Fibroblast of pulmonary artery (primary cell): ENCODE results near the gene ING4.

Source experiments
- DNase-seq: peaks from one replicate; pipeline ENCODE4 v3.0.0-alpha.2; 2010; ENCODE audit warnings: low read depth
- H3K4me3 ChIP-seq: replicated peaks from 2 replicates; pipeline ENCODE4 v1.5.1; 2011; ENCODE audit warnings: low read depth, mild to moderate bottlenecking, control low read depth, low read length, moderate library complexity
- CTCF ChIP-seq: IDR thresholded peaks from 2 replicates; pipeline ENCODE4 v1.5.1; 2011; ENCODE audit warnings: mild to moderate bottlenecking, control low read depth, low read length, inconsistent platforms; ENCODE audit errors: missing control alignments

The ING4 gene

DNA sequence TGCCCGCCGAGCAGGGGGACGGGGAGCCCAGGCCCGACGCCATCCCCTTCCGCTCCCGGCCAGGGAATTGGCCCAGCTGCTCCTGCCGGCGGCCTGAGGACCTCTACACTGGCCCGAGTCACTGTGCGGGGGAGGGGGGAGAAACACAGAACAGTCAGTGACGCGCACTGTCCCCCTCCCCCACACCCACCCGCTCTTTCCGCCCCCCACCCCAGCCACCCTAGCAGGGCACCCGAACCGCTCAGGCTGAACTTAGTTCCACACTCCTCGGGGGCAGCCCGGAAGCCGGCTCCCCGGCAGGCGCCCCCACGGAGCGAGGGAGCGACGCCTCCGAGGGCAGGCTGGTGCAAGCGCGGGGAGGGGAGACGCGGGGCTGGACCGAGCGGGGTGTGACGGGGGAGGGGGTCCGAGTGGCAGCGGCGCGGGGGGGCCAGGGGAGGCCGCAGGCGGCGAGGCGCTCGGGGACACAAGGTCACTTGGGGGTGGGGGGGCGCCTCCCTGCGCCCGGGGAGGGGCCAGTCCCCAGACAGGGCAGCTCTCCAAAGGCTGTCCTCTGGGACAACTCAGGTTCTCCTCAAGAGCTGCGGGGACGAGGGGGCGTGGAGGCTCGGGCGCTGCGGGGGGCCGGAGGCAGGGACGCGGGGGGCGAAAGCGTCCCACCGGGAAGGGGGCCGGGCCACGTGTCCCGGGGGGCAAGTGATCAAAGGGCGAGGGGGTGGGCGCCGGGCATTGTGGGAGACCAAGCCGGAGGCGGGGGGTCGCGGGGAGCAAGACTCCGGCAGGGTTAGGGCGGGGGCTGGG, 56.4 kb downstream of the ING4 start:
- no peak for TF ChIP-seq CTCF
- H3K4me3 ChIP-seq = peak overlapping the region; percentile 64
- DNase-seq = peak; percentile 53

DNA sequence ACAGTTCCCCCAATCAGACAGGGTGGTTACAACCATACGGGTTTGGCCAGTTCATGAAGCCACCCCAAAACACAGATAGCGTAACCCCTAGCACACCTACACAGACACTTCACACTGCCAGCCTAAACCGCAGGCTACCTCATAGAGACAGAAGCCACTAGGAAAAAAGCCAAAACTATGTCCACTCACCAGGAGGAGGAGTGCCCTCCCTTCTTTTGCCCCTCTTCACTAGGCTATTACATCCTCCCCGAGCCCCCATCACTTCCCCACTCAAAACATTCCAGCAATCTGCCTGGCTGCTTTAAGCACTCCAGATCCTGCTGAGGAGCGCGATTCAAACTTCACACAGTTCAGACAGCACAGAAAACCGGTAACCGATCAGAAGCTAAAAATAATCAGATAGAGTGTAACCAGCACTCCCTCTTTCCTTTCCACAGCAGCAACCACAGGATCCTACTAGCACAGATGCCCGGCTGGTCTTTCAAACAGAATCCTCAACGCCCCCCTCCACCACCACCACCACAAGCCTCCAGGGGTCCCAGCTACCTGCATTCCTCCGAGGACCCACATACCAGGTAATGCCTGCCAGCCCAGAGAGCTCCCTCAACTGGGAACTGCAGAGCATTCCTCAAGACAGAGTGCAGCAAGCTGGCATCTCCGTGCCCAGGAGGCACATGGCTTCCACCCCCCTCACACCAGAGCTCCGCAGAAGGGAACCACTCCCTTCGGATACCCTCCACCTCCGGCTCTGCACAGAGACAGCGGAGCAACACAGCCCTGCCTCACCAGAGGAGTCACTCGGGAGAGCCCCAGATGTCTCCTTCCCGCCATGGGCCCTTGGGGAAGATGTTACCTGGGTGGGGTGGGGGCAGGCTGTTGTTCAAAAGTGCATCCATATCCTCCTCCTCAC, 57.2 kb downstream of the ING4 start:
- DNase-seq = peak; percentile 26
- no peak for TF ChIP-seq CTCF
- peak overlapping the region; percentile 64 for H3K4me3 ChIP-seq

GRCh38 chr12:6604259-6605029, 58.5 kb downstream of the ING4 start:
- no peak for TF ChIP-seq CTCF
- peak; percentile 19 for DNase-seq
- peak overlapping the region; percentile 64 for H3K4me3 ChIP-seq

DNA sequence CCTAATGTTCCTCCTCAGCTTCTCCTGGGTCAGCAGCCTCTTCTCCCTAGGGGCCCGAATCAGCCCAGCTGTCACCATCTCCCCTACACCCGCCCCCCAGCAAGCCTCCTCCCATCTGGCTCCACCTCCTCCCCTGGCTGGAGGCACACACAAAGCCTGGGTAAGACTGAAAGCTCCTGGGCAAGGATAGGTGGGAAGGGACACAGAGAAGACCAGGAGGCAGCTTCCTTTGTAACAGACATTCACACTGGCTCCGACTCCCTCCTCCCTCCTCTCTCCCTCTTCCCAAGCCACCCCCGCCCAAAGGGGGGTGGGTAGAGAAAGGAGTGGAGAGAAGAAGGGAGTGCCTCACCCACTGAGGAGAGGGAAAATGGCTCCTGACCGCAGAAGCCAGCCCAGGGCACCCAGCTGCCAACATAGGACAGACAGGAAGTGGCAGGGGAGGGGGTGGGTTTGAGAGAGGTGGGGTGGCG, 59.8 kb downstream of the ING4 start:
- H3K4me3 ChIP-seq = peak overlapping the region; percentile 34
- peak; percentile 48 for DNase-seq
- TF ChIP-seq CTCF = no peak

DNA sequence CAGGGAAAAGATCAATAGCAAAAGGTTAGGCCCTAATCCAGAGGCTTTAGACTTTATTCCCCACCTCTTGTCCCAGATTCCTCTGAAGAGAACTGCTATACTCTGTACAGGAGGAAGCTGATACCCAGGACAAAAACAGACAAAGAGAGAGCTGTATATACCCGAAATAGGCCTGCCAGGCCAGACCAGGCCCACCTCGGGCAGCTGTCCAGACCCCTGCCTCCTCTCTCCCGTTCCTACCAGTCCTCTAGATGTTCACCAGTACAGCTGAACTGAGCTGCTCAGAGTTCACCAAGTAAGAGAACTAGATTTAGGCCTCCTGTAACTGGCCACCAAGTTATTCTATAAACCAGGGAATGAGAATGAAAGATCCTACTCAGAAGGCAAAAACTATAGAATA, 60.4 kb downstream of the ING4 start:
- no peak for DNase-seq
- peak overlapping the region; percentile 34 for H3K4me3 ChIP-seq

More for the DNA sequence above, 60.4 kb downstream of the ING4 start:
- TF ChIP-seq CTCF = no peak
